ENCODE results near the gene POM121L2.

POM121L2 gene

DNA sequence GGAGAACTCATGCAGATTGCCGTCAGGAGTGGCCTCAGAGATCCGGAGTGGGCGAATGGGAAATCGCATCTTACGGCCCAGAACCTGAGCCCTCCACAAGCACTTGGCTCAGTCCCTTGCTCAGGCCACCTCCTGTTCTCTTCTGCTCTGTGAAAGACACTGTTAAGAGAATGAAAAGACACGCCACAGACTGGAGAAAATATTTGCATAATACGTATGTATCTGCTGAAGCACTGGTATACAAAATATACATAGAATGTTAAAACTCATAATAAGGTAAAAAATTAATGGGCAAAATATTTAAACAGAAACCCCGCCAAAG is 838 bp upstream of the POM121L2 start:
- Histone ChIP-seq H2BK5ac (ENCODE audit: low read length) (no peak overlapping the region), H2BK12ac (ENCODE audit: low read length) (no peak overlapping the region), H3K4ac (ENCODE audit: low read length) (no peak overlapping the region), H3K27ac (replicated peaks; ENCODE audit: low read length) (no peak overlapping the region), H4K91ac (ENCODE audit: low read depth, low read length, poor library complexity) (no peak overlapping the region), H3K23ac (ENCODE audit: low read depth, low read length, poor library complexity) (no peak overlapping the region), H3K36me3 (replicated peaks in 1 of 2; ENCODE audit: control insufficient read depth in 2 of 2, insufficient read depth in 2 of 2, low read length in 2 of 2) (no peaks in the 10 kb centered on the region), H3K79me1 (ENCODE audit: low read depth, low read length) (no peaks in the 10 kb centered on the region), H3K4me1 (ENCODE audit: control insufficient read depth in 2 of 2, insufficient read depth in 1 of 2, low read depth in 1 of 2, low read length in 2 of 2) (peaks cover 0 to 1% of the 10 kb centered on the region in 2 donors), H3K4me2 (ENCODE audit: insufficient read depth, low read length, poor library complexity, severe bottlenecking) (peak overlapping the region; percentile 43), H3K4me3 (ENCODE audit: low read length in 2 of 2) (peak overlapping the region; percentile 38 to 86), H2AK5ac (ENCODE audit: low read depth, low read length) (no peak overlapping the region), H2BK15ac (ENCODE audit: low read length) (no peak overlapping the region), H3K27me3 (ENCODE audit: control insufficient read depth in 3 of 3, insufficient read depth in 3 of 3, low read depth in 1 of 3, low read length in 3 of 3) (peaks cover 7 to 35% (median 28%) of the 10 kb centered on the region in 3 experiments), H2BK120ac (ENCODE audit: low read depth, low read length) (no peak overlapping the region), H4K8ac (ENCODE audit: low read depth, low read length) (no peak overlapping the region), H3K9ac (ENCODE audit: low read depth, low read length, poor library complexity) (no peak overlapping the region), H3K9me3 (replicated peaks in 1 of 2; ENCODE audit: control insufficient read depth in 2 of 2, insufficient read depth in 1 of 2, low read depth in 1 of 2, low read length in 2 of 2) (peaks cover 0 to 5% of the 10 kb centered on the region in 2 donors), H3K14ac (ENCODE audit: low read length) (no peak overlapping the region), H2AFZ (ENCODE audit: low read length) (peak overlapping the region; percentile 91), H3K18ac (ENCODE audit: low read length) (no peak overlapping the region)
- no CpG with 5 or more reads among the region's 8 CpGs for WGBS, 2 donors (ENCODE audit: extremely low coverage in 2 of 2, insufficient read length in 2 of 2, insufficient replicate concordance in 1 of 2)
- no peak for DNase-seq (ENCODE audit: low spot score)

GRCh38 chr6:27311806-27312145 is 297 bp downstream of the POM121L2 start:
- peaks cover 0 to 1% of the 10 kb centered on the region in 2 donors for H3K4me1 ChIP-seq (ENCODE audit: control insufficient read depth in 2 of 2, insufficient read depth in 1 of 2, low read depth in 1 of 2, low read length in 2 of 2)
- peak overlapping the region; percentile 87 for H3K4me2 ChIP-seq (ENCODE audit: insufficient read depth, low read length, poor library complexity, severe bottlenecking)
- H2BK5ac ChIP-seq (ENCODE audit: low read length) = no peak overlapping the region
- no peak for DNase-seq (ENCODE audit: low spot score)
- H3K4me3 ChIP-seq (ENCODE audit: low read length in 2 of 2) = peak overlapping the region; percentile 38 to 86
- no peak overlapping the region for H2AK5ac ChIP-seq (ENCODE audit: low read depth, low read length)
- no peak overlapping the region for H3K14ac ChIP-seq (ENCODE audit: low read length)
- H3K27ac ChIP-seq (replicated peaks; ENCODE audit: low read length) = no peak overlapping the region
- no peak overlapping the region for H3K4ac ChIP-seq (ENCODE audit: low read length)
- H3K9ac ChIP-seq (ENCODE audit: low read depth, low read length, poor library complexity) = peak overlapping the region; percentile 75
- no peak overlapping the region for H2BK12ac ChIP-seq (ENCODE audit: low read length)
- no peaks in the 10 kb centered on the region for H3K36me3 ChIP-seq (replicated peaks in 1 of 2; ENCODE audit: control insufficient read depth in 2 of 2, insufficient read depth in 2 of 2, low read length in 2 of 2)
- H4K91ac ChIP-seq (ENCODE audit: low read depth, low read length, poor library complexity) = no peak overlapping the region
- H2BK15ac ChIP-seq (ENCODE audit: low read length) = no peak overlapping the region
- H3K9me3 ChIP-seq (replicated peaks in 1 of 2; ENCODE audit: control insufficient read depth in 2 of 2, insufficient read depth in 1 of 2, low read depth in 1 of 2, low read length in 2 of 2) = peaks cover 0 to 5% of the 10 kb centered on the region in 2 donors
- no CpG with 5 or more reads among the region's 19 CpGs for WGBS, 2 donors (ENCODE audit: extremely low coverage in 2 of 2, insufficient read length in 2 of 2, insufficient replicate concordance in 1 of 2)
- no peak overlapping the region for H4K8ac ChIP-seq (ENCODE audit: low read depth, low read length)
- H3K18ac ChIP-seq (ENCODE audit: low read length) = no peak overlapping the region
- peak overlapping the region; percentile 91 for H2AFZ ChIP-seq (ENCODE audit: low read length)
- no peak overlapping the region for H2BK120ac ChIP-seq (ENCODE audit: low read depth, low read length)
- no peaks in the 10 kb centered on the region for H3K79me1 ChIP-seq (ENCODE audit: low read depth, low read length)
- peaks cover 7 to 35% (median 28%) of the 10 kb centered on the region in 3 experiments for H3K27me3 ChIP-seq (ENCODE audit: control insufficient read depth in 3 of 3, insufficient read depth in 3 of 3, low read depth in 1 of 3, low read length in 3 of 3)
- H3K23ac ChIP-seq (ENCODE audit: low read depth, low read length, poor library complexity) = peak overlapping the region; percentile 82

DNA sequence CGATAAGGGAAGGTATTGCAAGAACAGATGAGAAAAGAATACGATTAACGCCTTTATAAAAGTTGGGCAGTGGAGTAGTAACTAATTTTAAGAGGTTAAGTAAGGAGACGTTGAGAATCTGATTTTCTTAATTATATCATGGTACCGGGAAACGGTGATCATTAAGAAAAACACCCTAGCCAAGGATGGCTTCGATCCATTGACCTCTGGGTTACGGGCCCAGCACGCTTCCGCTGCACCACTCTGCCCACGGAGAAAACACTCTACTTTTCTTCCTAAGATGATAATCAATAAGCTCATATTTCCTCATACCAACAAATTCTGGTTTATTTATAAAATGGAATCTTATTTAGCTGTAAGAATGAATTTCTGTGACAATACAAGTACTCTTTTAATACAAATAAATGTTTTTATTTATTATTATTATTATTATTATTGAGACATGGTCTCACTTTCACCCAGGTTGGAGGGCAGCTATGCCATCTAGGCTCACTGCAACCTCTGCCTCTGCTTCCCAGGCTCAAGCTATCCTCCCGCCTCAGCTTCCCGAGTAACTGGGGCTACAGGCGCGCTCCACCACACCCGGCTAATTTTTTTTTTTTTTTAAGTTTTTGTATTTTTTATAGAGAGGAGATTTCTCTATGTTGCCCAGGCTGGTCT is 8.3 kb downstream of the POM121L2 start:
- Histone ChIP-seq H3K9me3 (replicated peaks in 1 of 2; ENCODE audit: control insufficient read depth in 2 of 2, insufficient read depth in 1 of 2, low read depth in 1 of 2, low read length in 2 of 2) (no peaks in the 10 kb centered on the region), H4K8ac (ENCODE audit: low read depth, low read length) (no peak overlapping the region), H2BK15ac (ENCODE audit: low read length) (no peak overlapping the region), H3K4me2 (ENCODE audit: insufficient read depth, low read length, poor library complexity, severe bottlenecking) (no peak overlapping the region), H3K4me1 (ENCODE audit: control insufficient read depth in 2 of 2, insufficient read depth in 1 of 2, low read depth in 1 of 2, low read length in 2 of 2) (no peaks in the 10 kb centered on the region), H3K36me3 (replicated peaks in 1 of 2; ENCODE audit: control insufficient read depth in 2 of 2, insufficient read depth in 2 of 2, low read length in 2 of 2) (no peaks in the 10 kb centered on the region), H2BK12ac (ENCODE audit: low read length) (no peak overlapping the region), H3K4ac (ENCODE audit: low read length) (no peak overlapping the region), H2BK5ac (ENCODE audit: low read length) (no peak overlapping the region), H3K27me3 (ENCODE audit: control insufficient read depth in 3 of 3, insufficient read depth in 3 of 3, low read depth in 1 of 3, low read length in 3 of 3) (peaks cover 0 to 2% (median 0%) of the 10 kb centered on the region in 3 experiments), H3K4me3 (ENCODE audit: low read length in 2 of 2) (no peak overlapping the region), H3K18ac (ENCODE audit: low read length) (no peak overlapping the region), H4K91ac (ENCODE audit: low read depth, low read length, poor library complexity) (no peak overlapping the region), H3K14ac (ENCODE audit: low read length) (no peak overlapping the region), H3K27ac (replicated peaks; ENCODE audit: low read length) (no peak overlapping the region), H3K79me1 (ENCODE audit: low read depth, low read length) (no peaks in the 10 kb centered on the region), H2AFZ (ENCODE audit: low read length) (no peak overlapping the region), H3K9ac (ENCODE audit: low read depth, low read length, poor library complexity) (no peak overlapping the region), H3K23ac (ENCODE audit: low read depth, low read length, poor library complexity) (no peak overlapping the region), H2AK5ac (ENCODE audit: low read depth, low read length) (no peak overlapping the region), H2BK120ac (ENCODE audit: low read depth, low read length) (no peak overlapping the region)
- WGBS, 2 donors (ENCODE audit: extremely low coverage in 2 of 2, insufficient read length in 2 of 2, insufficient replicate concordance in 1 of 2) = no CpG with 5 or more reads among the region's 16 CpGs
- no peak for DNase-seq (ENCODE audit: low spot score)

DNA sequence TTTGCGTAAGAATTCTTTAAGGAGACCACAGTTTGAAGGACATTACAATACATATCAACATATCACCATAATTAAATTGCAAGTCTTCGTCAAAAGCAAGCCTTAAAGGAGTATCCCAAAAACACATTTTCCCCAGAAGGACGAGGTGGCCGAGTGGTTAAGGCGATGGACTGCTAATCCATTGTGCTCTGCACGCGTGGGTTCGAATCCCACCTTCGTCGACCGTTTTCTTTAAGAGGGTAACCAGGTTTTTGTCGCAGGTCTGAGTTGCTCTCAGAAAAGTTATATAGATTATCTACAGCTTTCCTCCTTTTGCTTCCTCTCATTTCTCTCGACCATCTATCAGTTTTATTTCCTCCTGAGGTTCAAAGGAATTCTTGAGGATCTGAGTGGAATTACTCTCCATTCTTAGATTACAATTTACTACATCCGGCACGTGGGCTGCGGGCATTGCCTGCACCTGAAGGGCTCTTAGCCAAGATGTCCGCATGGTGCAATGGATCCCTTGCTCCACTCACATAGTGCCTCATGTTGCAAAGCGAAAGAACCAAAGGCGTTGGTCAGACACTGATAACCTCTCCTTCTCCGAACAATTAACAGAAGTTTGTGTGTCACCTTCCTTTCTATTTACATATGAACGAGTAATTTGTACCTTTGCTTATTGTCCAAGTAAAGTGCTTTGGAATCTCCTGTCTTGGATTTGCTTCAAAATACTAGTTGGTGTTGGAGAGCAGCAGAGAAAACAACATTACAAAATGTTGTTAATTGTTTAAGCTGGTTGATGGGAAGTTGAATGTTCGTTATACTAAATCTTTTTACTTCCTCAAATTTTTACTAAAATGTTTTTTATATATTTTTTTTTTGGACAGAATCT is 14.0 kb downstream of the POM121L2 start:
- peak overlapping the region in 1 of 2 donors; percentile 77 for H3K4me3 ChIP-seq (ENCODE audit: low read length in 2 of 2)
- no peak overlapping the region for H3K14ac ChIP-seq (ENCODE audit: low read length)
- no peak for DNase-seq (ENCODE audit: low spot score)
- H2BK15ac ChIP-seq (ENCODE audit: low read length) = no peak overlapping the region
- peaks cover 0 to 4% of the 10 kb centered on the region in 2 donors for H3K9me3 ChIP-seq (replicated peaks in 1 of 2; ENCODE audit: control insufficient read depth in 2 of 2, insufficient read depth in 1 of 2, low read depth in 1 of 2, low read length in 2 of 2)
- no peak overlapping the region for H3K9ac ChIP-seq (ENCODE audit: low read depth, low read length, poor library complexity)
- H3K4me2 ChIP-seq (ENCODE audit: insufficient read depth, low read length, poor library complexity, severe bottlenecking) = peak overlapping the region; percentile 54
- no peaks in the 10 kb centered on the region for H3K79me1 ChIP-seq (ENCODE audit: low read depth, low read length)
- no peak overlapping the region for H2BK120ac ChIP-seq (ENCODE audit: low read depth, low read length)
- H2AK5ac ChIP-seq (ENCODE audit: low read depth, low read length) = no peak overlapping the region
- H4K91ac ChIP-seq (ENCODE audit: low read depth, low read length, poor library complexity) = no peak overlapping the region
- H3K27me3 ChIP-seq (ENCODE audit: control insufficient read depth in 3 of 3, insufficient read depth in 3 of 3, low read depth in 1 of 3, low read length in 3 of 3) = peaks cover 0 to 51% (median 7%) of the 10 kb centered on the region in 3 experiments
- H2BK12ac ChIP-seq (ENCODE audit: low read length) = no peak overlapping the region
- H4K8ac ChIP-seq (ENCODE audit: low read depth, low read length) = no peak overlapping the region
- H3K4ac ChIP-seq (ENCODE audit: low read length) = no peak overlapping the region
- no peak overlapping the region for H2BK5ac ChIP-seq (ENCODE audit: low read length)
- no peak overlapping the region for H3K18ac ChIP-seq (ENCODE audit: low read length)
- H2AFZ ChIP-seq (ENCODE audit: low read length) = no peak overlapping the region
- WGBS, 2 donors (ENCODE audit: extremely low coverage in 2 of 2, insufficient read length in 2 of 2, insufficient replicate concordance in 1 of 2) = no CpG with 5 or more reads among the region's 22 CpGs
- H3K4me1 ChIP-seq (ENCODE audit: control insufficient read depth in 2 of 2, insufficient read depth in 1 of 2, low read depth in 1 of 2, low read length in 2 of 2) = peaks cover 0 to 4% of the 10 kb centered on the region in 2 donors
- H3K36me3 ChIP-seq (replicated peaks in 1 of 2; ENCODE audit: control insufficient read depth in 2 of 2, insufficient read depth in 2 of 2, low read length in 2 of 2) = no peaks in the 10 kb centered on the region
- no peak overlapping the region for H3K27ac ChIP-seq (replicated peaks; ENCODE audit: low read length)
- no peak overlapping the region for H3K23ac ChIP-seq (ENCODE audit: low read depth, low read length, poor library complexity)

Data from neuronal stem cell (in vitro differentiated cells).